C1 segment of cervical spinal cord (tissue), 14 donors: Measurements from ENCODE around the gene MUC4.
"Not testable (repeated sequence)": the region's sequence is repeated elsewhere in the genome, so short reads cannot be mapped to it uniquely, and the experiment has no call there.

Experiments
- DNase-seq, 14 donors: peaks; one replicate each; lab custom pipeline; 2025; lab: John Stamatoyannopoulos, UW

The MUC4 gene

DNA sequence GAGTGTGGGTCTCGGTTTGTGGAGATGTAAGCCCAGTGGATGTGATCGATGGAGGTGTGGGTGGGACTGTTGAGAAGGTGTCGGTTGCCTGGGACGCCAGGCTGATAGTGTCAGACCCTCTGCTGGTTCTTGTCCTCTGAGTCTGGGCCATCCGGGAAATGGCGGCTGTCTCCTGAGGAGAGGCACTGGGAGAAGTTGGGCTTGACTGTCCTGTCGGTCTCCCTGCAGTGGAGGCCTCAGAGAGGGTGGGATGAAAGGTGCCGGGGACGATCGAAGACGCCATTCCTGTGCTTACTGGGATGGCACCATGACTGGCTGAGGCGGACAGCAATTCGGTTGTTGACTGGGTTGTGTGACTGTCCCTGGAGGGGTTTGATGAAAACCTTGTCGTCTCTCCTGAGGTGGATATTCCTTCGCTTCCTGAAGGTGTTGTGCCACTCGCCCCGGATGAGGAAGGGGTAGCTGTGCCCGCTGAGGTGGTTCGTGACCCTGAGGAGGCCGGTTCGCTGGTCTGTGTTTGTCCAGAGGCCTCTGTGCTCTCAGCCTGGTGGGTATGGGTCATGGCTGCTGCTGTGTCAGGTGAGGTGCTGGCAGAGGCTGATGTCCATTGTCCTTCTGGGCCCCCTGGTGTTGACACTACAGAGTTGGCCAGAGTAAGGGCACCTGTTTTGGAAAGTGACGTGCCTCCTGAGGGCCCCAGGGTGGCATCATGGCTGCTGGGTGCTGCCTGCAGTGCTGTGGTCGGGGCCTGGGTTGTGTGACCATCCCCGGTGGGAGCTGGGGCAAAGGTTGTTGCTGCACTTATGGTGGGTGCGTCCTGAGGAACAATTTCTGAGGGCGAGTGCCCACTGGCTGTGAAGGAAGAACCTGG is 22.8 kb downstream of the MUC4 start:
- no peak for DNase-seq

- DNase-seq, result not testable (repeated sequence)
Measured at GRCh38 chr3:195785781-195786405, 25.8 kb downstream of the MUC4 start.

- DNase-seq, result not testable (repeated sequence)
Measured at GRCh38 chr3:195784031-195784430, 27.7 kb downstream of the MUC4 start.

GRCh38 chr3:195781236-195781635 is 30.5 kb downstream of the MUC4 start:
- DNase-seq, result not testable (repeated sequence)

DNA sequence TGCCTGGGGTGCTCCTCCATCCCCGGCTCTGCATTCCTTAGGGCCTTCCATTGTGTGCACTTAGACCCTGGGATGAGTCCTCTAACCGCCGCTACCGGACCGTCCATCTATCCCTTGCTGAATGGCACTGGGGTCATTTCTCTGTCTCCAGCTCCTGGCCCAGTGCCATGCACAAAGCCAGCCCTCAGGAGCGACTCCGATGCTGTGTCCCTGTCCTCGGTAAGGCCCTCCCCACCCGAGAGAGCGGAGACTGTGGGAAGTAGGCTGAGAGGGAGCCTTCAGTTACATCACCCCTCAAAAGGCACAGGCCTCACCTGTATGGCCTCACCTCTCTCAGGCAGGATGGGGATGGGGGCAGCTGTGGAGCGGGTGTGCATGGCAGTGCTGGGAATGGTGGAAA is 33.8 kb downstream of the MUC4 start:
- DNase-seq, result no peak

GRCh38 chr3:195774917-195775316 is 36.8 kb downstream of the MUC4 start:
- peak in 2 of 14 donors; percentile 4 to 16 for DNase-seq

DNA sequence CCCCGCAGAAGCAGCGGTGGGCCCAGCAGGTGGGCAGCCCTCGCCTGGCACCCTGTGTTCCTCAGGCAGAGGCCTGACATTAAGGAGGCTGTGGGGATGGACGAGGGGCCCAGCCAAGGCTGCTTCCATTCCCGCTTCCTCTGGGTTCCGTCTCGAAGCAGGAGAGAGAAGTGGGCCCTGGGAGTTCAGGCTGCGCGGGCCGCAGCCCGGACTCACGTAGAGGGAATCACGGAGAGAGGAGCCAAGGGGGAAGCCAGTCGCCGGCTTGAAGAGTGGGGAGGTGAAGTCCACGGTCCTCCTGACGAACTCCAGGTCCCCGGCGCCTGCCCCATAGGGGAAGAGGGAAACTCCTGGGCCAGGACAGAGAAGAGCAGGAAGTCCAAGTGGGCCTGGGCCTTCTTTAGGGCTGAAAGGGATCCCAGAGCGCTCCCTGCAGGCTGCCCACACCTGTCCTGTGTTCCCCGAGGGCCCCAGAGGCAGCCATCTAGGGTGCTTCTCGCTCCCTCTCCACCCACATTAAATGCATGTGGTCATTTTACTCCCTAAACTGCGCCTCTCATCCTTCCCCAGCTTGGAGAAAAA is 37.7 kb downstream of the MUC4 start:
- no peak for DNase-seq

DNA sequence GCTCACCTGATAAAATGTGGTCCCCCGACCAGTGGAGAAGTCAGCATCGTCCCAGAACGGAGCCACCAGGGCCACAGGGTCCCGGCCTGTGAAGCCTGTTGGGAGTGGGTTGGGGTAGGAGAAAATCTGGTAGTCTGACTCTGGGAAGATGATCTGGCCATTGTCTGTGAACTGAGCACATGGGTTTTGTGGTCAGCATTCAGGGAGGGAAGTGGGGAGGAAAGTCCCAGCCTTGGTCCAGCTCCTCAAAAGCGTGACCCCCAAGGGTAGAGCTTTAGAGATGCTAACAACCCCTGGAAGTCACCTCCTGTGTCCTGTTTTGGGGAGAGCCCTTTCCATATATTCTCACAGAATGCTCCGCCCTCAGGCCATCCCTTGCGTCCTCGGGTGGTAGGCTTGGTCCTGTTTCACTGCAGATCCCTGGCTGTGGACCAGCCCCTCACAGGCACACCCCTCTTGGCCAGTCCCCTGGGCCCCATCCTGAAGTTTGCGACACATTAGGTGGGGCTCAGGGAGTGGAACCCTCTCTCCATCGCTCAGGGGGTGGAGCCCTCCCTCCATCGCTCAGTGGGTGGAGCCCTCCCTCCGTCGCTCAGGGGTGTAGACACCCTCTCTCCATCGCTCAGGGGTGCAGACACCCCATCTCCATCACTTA is 40.0 kb downstream of the MUC4 start:
- DNase-seq, result no peak

- DNase-seq, result not testable (repeated sequence)
Measured at GRCh38 chr3:195770841-195771645, 40.7 kb downstream of the MUC4 start.

- DNase-seq, result no peak
Measured at GRCh38 chr3:195770081-195770840, 41.5 kb downstream of the MUC4 start.

- no peak for DNase-seq
Measured at GRCh38 chr3:195769551-195769950, 42.2 kb downstream of the MUC4 start.

DNA sequence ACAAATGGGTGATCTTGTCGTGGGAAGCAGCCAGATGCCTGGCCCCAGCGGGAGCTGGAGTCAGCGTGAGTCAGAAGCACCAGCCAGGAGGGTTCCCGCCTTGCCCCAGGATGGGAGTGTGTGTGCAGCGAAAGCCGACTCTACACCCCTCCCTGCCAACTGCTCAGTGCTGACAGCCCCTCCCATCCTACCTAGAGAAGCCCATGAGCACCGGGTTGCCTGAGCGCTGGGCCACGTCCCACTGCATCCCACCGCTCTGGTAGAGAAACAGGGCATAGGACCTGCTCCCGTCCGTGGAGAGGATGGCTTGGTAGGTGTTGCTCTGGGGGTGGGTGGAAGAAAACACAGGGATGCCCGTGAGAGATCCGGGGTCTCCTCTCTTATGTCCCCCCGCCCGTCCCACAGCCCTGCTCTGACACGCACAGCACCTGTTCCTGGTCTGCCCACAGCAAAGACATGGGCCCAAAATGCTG is 42.9 kb downstream of the MUC4 start:
- no peak for DNase-seq

- DNase-seq, result no peak
Measured at GRCh38 chr3:195768414-195768813, 43.3 kb downstream of the MUC4 start.

- DNase-seq, result no peak
Measured at GRCh38 chr3:195767792-195768191, 43.9 kb downstream of the MUC4 start.

GRCh38 chr3:195766671-195767070 is 45.1 kb downstream of the MUC4 start:
- DNase-seq, result no peak

GRCh38 chr3:195764961-195765706 is 46.6 kb downstream of the MUC4 start:
- DNase-seq, result no peak

DNA sequence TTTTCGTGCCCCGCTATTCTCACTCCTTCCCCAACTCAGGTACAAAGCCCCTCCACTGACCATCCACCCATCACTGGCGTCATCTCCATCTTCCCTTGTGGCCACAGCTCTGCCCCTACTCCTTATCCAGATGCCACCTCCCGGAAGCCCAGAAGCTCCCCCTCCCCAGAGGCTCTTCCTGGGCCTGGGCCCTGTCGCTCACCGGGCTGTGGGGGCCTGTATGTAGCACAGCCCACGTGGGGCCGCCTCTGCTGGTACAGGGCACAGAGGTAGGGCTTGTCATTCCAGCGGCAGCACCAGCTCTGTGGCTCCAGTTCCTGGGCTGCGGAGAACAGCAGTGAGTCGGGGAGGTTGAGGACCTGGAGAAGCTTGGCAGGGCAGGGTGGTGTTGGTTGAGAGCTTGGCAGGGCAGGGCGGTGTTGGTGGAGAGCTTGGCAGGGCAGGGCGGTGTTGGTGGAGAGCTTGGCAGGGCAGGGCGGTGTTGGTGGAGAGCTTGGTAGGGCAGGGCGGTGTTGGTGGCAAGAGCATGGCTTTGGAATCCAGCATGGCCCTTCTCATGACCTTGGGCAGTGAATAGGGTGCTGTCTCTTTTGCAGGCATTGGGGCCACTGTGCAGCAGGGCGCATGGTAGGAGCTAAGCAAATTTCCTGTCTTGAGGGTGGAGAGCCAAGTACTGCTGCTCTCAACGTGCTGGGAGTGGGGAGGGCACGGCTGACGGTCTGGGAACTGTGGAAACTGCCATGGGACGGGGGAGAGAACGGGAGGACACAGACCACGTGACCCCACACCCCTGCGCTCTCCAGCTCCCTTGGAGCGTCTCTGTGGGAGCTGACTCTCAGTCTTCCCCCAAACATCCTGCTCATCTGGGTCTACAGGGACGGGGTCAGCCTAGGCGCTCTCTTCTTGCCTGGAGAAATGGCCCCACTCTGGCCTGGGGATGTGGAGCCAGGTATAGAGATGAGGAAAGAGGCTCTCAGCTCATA is 47.6 kb downstream of the MUC4 start:
- DNase-seq, result no peak

DNA sequence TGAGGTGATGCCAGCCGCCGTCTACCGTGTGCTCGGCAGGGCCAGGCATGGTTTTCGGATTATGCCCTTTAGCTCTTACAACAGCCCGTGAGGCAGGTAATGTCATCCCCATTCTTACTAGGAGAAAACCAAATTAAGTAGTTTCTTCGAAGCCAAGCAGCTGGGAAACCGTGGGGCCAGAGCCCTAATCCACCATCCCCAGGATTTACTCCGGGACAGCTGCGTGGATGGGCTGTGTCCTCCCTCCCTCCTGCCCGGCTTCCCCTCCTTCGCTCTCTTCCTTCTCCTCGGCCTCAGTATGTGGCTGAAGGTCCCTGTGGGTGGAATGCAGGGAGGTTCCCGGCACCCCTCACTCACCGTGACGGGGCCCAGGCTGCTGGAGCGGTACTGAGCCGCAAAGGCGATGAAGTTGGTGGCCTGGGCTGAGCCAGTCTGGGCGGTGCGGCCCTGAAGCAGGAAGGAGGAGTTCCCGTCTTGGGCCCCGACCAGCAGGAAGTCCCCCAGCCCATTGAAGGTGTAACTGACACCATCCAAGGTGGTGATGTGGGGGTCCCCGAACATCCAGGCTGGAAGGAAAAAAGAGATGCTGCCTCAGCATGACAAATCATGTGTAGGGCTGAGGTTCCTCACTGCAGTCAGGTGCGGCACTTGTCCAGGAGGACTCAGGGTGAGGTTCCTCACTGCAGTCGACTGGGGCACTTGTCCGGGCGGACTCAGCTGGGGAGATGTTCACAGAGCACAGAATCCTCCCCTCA is 48.5 kb downstream of the MUC4 start:
- no peak for DNase-seq
